ENCODE results near the gene RPL21.

- no peak for TF ChIP-seq CTCF (conservative IDR thresholded peaks at IDR 0.05)
- no peak for TF ChIP-seq ZFX (IDR thresholded peaks at IDR 0.05)
Measured at GRCh38 chr13:27259831-27260230, 8.5 kb downstream of the RPL21 start.

Data from C4-2B (cell line).